NAMALWA (cell line): ENCODE data around the gene ARID1B.

ENCODE experiments used
- DNase-seq: peaks from one replicate; pipeline ENCODE4 v3.0.0-alpha.2; 2015; ENCODE audit warnings: low spot score

ARID1B gene

DNA sequence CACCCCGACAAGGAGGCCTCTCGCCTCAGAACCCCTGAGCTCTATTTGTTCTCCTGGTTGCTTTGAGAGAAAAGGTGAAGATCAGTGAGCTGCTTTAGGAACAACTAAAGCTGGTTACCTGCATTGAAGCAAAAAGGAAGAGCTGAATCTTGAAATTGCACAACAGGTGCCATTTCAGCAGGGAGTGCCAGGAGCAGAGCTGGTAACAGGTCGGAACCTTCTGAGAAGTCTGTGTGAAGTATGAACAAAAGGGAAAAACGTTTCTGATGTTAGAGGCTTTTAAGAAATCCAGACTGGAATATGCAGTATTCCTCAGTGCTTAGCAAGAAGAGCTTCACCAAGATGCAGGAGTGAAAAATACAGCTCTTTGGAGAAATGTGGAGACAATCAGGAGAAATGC lies 382.2 kb downstream of the ARID1B start:
- DNase-seq, result no peak

DNA sequence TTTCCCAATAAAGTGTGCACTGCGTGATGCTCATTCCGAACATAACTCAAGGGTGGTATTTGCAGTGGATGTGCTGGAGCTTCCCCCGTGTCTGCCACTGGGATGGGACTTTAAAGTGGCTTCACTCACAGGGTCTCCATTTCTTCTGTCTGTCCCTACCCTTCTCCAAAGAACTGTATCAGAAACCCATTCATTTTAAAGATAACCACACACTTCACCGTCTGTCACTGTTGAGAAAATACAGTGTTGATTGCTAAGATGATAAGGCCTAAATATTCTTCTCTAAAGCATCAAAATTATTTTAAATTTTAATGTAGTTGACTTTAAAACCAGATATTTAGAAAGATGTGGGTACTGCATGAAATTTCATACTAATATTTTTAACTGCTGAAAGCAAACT lies 384.7 kb downstream of the ARID1B start:
- DNase-seq, result no peak

DNA sequence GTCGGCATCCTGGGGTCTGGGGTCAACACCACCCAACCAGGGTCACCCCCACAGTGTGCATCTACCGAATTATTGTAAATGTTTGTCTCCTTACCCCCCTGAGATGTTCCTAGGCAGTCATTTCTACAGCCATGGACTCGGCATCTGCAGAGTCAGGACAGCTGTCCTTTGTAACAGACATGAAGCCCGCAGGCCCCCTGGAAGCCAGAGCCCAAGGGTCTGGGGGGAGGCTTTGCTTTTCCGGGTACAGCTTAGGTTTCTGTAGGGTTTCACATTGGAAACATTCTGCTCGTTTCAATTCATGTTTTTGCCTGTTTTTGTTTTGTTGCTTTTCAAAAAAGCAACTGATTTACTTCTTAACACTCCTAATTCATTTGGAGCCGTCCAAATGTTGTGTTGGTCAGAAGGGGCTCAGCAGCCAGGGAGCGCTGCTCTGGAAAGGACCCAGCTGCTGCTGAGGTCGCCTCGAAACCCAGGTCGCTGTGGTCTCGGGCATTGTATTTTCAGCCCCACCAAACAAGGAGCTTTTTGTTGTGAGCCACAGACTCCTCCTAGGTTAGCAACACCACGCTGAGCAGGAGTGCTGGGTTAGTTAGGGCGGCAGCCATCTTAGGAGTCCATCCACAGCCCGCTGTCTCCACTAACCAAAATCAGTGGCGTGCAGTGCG lies 385.7 kb downstream of the ARID1B start:
- DNase-seq, result no peak

DNA sequence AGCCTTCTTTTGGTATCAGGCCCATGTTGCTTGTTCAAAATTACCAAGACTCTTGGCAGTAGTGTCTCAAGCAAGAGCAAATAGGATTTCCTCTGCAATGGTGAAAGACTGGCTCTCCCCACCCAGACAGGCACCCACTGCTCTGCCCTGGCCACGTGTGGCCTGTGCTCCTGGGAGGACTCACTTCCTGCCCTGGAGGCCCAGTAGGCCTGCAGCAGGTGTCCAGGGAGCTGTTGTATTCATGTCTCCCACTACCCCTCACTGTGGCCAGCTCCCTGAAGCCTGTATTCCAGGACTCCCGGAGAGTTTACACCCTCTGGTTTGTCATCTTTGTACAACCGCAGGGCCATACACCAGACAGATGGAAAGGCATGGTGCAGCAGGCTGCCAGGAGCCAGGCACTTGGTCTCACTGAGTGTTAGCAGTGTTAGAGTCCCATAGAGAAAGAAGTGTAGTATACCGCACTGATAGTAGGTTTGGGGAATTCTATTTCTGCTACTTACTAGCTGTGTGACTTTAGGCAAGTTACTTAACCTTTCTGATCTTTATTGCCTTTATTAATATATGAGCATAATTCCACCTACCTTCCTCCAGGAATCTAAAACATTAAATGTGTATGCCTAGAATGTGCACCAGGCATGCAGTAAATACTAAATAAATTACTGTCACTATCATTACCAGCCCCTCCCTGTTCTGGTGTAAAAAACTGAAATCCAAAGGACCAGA lies 386.4 kb downstream of the ARID1B start:
- DNase-seq, result no peak

DNA sequence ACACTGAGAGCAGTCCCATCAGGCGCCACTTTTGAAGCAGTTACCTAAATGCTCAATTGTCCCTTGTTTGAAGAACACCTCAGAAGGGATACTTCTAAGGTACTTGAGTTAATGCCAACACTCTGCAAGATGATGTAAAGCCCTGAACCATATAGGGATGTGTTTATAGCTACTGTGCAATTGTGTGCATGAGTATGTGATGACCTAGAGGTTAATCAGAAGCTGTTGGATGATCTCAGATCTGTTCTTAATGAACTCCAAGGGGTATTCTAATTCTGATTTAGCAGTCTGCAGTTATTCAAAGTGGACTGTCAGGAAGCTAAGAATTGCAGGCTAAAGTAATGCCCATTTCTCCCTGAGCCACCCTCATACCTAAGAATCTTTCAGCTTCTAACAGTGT lies 387.8 kb downstream of the ARID1B start:
- no peak for DNase-seq

DNA sequence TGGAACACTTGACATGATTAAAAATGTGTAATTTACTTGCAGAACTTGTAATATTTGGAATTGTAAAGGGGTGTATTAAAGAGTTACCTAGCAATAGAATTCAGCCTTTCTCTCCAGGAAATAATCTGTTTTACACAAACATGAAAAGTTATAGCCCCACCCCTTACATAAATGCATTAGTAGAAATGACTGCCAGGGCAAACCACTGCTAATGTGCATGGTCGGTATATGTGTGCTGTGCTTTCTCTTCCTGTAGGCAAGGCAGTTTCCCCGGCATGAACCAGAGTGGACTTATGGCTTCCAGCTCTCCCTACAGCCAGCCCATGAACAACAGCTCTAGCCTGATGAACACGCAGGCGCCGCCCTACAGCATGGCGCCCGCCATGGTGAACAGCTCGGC lies 389.6 kb downstream of the ARID1B start:
- DNase-seq, result no peak

DNA sequence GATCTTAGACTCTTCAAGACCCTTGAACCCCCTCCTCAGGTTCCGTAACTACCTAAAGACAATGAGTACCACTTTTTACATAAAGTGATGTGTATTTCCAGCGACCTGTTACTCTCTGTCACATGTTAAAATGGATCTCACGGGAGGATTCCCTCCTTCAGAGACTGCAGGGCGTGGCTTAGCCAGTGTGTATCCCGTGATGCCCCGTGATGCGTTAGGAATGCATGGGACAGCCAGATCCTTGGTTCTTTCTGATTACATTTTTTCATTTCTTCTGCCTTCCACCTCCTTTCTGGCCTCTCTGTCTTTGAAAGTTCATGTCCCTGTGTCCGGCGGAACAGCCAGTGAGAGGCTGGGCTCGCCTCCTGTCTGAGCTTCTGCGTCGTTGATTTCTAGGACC lies 390.7 kb downstream of the ARID1B start:
- DNase-seq, result no peak

DNA sequence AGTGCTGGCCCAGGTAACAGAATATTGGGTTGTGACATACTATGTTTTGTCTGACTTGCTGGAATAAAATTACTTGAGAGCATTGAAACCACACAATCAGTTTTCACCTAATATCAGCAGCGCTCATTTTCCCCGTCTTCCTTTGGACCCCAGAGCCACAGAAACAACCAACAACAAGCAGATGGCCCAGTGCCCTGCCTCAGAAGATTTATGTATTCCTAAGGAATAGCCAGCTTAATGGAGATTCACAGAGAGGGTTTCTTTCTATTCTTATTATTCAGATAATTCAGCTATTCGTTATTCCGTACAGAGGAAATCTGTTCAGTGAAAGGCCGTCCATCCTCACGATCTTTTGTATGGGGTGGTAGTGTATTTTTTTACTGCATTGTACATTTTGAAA lies 391.3 kb downstream of the ARID1B start:
- DNase-seq, result no peak

DNA sequence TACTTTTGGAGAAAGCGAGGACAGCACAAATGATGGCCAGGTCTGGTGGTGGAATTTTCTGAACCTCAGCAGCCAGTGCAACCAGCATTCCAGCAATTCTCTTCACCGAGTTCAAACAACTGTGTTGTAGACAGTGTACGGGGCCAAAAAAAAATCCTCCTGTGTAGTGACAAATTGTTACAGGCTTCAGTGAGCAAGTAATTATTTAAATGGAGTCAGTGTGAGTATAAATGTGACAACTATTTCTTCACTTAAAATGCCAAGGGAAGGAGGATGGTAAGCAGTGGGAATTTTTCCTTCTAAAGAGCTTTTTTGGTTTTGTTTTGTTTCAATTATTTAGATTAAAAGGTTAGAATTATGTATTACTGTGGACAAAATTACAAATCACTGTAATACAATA lies 392.0 kb downstream of the ARID1B start:
- DNase-seq, result no peak

DNA sequence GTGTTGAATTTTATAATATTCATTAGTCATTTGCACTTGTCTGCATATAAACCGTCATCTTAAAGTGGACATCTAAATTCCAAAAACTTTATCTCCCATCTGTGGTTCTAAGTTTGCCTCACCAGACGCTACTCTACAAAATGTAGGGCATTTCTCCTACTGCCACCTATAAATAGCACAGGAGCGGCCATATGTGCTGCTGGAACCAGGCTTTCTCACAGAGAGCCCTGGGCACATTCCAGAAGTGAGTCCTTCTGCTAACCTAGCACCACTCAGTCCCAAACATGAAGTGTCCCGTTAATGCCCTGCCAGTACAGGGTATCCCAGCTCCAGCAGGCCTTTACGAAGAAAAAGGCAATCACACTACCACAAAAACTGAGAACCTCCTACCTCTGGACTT lies 392.5 kb downstream of the ARID1B start:
- no peak for DNase-seq

DNA sequence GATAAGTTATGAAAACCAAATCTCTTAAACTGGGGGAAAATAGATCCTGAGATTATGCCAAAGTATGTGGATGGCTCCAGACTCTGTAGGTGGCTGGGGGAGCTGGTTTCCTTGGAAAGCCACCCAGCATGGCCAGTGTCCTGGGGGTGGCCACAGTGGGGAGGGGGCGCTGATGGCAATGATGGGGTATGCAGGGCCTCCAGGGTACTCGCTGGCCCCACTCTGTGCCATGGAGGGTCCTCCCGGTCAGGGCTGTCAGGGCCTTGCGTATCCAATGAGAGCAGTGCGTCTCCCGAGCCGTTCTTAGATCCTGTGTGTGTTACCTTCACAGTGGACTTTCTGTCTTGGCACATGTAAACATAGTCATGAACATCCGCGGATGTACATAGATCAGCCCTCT lies 393.4 kb downstream of the ARID1B start:
- no peak for DNase-seq

DNA sequence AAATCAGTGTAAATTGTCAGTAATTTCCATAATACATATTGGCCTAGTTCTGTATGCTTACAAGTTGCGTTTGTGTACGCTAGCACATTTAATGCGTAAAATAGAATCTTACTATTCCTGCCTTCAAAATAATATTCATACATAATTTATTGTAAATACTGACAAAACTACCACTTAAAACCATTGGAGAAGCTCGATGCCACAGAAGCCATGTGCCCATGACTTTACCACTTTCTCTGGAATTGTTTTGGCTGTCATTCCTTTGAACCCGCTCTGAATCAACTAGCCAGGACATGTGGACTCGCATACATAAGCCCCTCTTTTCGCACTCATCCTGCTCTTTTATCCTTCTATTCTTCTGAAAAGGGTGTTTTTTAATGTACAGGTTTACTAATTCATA lies 394.6 kb downstream of the ARID1B start:
- DNase-seq, result no peak

DNA sequence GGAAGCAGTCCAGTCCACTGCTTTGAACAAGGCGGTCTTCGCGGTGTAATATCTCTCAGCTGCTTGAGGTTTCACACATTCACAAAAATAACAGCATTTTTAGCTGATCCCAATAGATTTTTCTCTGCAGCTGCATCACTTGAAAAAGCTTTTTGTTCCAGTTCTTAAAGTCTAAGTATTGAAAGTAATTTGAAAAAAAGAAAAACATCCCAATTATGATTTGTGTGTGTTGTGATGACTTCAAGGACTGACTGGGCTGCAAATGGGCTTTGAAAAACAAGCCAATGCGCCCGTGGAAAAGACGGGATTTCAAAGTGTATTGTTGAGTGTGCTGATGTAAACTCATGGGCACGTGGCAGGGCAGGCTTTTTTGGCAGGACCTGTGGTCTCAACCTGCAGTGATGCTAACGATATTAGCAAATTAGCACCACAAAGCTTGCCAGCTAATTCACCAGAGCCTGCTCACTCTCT lies 395.1 kb downstream of the ARID1B start:
- DNase-seq, result no peak

DNA sequence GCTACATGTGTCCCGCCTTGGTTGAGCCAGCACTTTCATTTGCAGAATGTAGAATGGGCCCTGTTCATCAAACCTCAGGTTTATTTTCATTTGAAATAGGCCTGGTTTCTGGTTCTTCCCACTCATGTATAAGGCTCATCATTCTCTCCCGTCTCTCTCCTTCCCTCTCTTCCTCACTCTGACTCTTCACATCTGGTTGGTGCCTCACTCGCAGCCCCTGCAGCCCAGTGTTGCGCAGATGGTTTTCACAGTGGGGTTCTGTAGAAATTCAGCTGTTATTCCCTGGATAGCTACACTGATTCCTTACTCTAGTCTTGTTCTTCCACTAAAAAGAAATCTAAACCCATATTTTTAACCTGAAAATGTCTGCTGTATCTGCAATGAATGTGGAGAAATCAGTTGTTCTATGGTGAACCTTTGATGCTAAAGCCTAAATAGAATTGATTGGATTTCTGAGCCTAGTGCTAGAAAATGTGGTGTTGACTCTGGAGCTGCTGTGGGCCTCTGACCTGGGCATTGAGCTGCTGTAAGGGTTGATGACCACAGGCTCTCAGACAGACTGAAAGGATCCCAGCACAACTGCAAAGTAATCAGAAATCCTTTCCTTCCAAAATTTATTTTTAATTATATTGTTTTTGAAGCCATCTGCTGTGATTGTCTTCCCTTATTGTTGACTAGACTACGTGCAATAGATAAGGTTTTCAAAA lies 395.8 kb downstream of the ARID1B start:
- DNase-seq, result no peak

DNA sequence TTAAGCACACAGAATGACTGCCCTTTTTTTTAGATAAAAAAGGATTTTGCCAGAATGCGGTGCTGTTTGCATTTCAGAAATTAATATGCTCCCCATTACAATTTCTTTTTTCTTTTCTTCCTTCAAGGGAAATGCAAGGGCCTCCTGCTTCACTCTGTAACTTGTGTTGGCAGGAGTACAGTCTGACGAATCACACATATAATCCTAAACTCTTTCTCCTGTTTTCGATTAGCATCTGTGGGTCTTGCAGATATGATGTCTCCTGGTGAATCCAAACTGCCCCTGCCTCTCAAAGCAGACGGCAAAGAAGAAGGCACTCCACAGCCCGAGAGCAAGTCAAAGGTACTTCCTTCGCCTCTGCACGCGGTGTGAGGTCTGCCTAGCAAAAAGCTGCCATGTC lies 396.6 kb downstream of the ARID1B start:
- DNase-seq, result no peak

DNA sequence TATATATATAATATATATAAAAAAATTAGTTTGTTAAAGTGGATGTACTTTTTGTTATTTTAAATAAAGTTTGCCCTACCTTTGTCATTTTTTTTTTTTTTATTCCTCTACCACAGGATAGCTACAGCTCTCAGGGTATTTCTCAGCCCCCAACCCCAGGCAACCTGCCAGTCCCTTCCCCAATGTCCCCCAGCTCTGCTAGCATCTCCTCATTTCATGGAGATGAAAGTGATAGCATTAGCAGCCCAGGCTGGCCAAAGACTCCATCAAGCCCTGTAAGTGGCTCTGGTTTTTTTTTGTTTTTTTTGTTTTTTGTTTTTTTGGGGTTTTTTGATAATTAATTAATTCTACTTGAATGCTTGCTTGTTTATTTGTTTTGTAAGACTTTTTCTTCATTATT lies 397.6 kb downstream of the ARID1B start:
- DNase-seq, result no peak

DNA sequence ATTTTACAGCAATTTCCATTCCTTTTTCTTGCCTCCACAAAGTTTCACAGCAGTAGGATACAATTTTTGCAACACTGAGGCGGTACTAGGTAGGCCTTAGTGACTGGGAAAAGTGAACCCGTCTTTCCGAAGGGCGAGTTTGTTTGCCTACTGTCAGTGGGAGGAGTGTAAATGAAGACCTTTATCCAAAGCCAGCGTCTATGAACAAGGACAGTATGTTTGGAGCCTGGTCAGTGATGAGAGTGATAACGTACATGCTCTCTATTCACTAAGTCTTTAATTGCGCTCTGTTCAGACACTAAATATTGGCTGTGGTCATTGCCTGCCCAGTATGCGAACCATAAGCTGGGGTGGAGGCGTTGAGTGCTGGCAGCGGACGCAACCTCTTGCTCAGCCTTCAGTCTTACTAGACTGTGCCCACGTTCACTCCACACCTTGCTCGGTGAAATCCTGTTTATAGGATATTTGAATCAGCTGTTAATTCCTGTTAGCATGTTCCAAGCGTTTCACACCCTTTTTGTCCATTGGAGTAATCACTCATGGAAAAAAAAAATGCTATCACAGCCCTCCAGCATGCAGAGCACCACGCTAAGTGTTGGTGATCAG lies 400.7 kb downstream of the ARID1B start:
- DNase-seq, result no peak

DNA sequence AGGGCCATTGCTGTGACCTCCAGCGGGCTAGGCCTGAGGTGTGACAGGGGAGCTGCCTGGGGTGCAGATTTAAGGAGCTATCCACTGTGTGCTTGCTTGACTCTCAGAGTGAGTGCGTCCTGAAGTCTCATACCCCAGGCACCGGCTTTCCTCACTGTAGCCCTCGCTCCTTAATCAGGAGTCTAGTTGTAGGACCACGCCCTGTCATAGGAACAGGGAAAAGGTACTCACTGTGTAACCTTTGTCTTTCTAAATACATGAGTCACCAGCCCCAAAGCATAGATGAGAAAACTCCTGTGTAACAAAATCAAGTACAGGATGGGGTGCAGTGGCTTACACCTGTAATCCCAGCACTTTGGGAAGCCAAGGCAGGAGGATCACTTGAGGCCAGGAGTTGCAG lies 404.5 kb downstream of the ARID1B start:
- DNase-seq, result no peak

DNA sequence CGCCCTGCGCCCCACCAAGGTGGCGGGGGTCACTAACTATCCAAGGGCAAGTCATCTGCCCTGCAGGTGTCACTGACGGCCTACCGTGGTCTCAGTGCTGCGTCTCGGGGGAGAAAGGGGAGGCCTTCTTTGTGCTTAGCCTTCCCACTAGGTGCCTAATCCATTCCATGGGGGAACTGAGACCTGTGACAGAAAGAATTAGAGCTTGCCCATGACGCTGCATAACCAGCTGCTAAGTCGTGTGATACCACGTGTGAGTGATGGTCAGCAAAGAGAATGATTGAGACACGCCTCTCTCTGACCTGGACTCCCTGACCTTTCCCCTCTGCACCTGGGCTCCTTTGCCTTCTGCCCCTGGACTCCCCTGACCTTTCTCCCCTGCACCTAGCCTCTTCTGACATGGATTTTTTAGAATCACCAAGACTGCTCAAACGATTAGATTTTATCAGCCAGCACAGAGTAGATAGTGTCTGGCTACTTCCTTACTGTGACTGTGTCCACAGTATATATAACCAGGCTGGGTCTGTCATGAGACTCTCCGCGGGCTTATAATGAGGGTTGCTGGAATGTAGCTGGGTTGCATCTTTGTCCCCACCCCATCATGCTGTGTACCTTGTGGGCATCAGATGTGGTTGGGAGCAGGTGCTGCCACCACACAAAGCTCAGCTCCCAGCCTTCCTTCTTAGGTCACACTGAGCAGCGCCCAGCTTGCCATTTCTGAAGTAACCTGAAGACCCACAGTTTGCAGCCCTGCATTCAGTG lies 405.5 kb downstream of the ARID1B start:
- DNase-seq, result no peak

DNA sequence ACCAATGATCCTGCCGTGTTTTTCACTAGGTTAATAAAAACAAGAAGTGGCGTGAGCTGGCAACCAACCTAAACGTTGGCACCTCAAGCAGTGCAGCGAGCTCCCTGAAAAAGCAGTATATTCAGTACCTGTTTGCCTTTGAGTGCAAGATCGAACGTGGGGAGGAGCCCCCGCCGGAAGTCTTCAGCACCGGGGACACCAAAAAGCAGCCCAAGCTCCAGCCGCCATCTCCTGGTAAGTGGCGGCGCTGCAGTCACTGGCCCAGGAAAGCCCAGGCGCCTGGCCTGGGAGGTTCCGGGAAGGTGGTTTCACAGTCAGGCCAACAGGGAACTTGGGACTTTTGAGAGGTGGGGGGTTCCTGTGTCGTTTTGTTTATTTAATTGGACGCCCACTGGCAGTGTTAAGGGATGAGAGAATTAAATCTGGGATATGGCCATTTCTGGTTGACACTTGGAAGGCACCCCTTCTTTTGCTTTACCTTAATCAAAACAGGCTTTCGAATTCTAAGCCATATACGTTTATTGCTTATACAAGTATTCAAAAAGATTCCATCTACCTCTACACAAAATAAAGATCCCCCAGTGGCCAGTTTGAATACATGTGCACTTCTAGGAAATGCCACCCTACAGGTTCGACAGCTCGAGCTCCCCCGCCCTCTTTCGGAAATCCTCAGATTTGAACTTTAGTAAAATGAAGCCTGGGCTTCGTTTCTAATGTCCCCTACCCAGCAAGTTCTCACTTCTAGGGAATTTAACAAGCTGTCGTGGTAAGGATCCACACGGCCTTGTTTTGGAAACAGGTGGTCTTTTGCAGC lies 407.2 kb downstream of the ARID1B start:
- DNase-seq, result peak; percentile 49

DNA sequence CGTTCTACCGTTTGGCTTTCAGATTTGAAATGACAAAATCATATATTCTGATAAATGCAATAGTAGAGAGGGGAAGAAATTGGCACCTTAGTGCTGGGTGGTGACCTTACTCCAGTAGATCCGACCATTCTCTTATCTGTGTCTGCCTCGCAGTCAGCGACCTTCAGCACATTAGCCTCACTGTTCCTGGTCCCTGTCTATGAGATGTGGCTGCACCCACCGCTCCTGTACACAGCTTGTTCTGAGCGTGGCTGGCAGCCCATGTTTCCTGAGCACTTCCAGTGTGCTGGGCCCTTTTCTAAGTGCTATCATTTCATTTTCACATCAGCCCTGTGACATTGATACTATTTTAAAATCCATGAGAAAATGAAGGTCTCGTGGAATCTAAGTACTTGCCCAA lies 408.0 kb downstream of the ARID1B start:
- DNase-seq, result no peak
